ENCODE results near the gene NR2F2. TPM values are rescaled to one million over a fixed set of nuclear protein-coding genes. Genes with fewer than 3 reads are reported as not detected.

NR2F2 gene
- total and polyA plus RNA-seq, 9 donors: 11.3 to 71.4 (median 49.8) TPM

- peak; percentile 43 for DNase-seq
- Histone ChIP-seq H3K27ac (ENCODE audit: low read length) (no peak overlapping the region), H3K9me3 (replicated peaks; ENCODE audit: control insufficient read depth, low read depth, low read length) (no peaks in the 10 kb centered on the region), H3K27me3 (ENCODE audit: control insufficient read depth, insufficient read depth, low read length) (peaks cover 80% of the 10 kb centered on the region), H3K4me1 (ENCODE audit: control insufficient read depth, insufficient read depth, low read length) (peaks cover 27% of the 10 kb centered on the region), H3K36me3 (ENCODE audit: control insufficient read depth, insufficient read depth, low read length) (no peaks in the 10 kb centered on the region), H3K4me3 (ENCODE audit: low read length) (peak overlapping the region; percentile 52)
- under 1% methylated on average over 25 of the region's 37 CpGs for whole genome bisulfite sequencing (ENCODE audit: insufficient coverage)
Observed at GRCh38 chr15:96360581-96361308, 30.2 kb downstream of the NR2F2 start.

GRCh38 chr15:96361309-96362010 lies 31.0 kb downstream of the NR2F2 start:
- peaks cover 84% of the 10 kb centered on the region for H3K27me3 ChIP-seq (ENCODE audit: control insufficient read depth, insufficient read depth, low read length)
- H3K9me3 ChIP-seq (replicated peaks; ENCODE audit: control insufficient read depth, low read depth, low read length): no peaks in the 10 kb centered on the region
- peaks cover 26% of the 10 kb centered on the region for H3K4me1 ChIP-seq (ENCODE audit: control insufficient read depth, insufficient read depth, low read length)
- WGBS (ENCODE audit: insufficient coverage): 22% methylated on average over 22 of the region's 34 CpGs
- H3K4me3 ChIP-seq (ENCODE audit: low read length): peak overlapping the region; percentile 52
- peak; percentile 25 for DNase-seq
- H3K36me3 ChIP-seq (ENCODE audit: control insufficient read depth, insufficient read depth, low read length): no peaks in the 10 kb centered on the region
- no peak overlapping the region for H3K27ac ChIP-seq (ENCODE audit: low read length)

GRCh38 chr15:96362011-96362754 lies 31.7 kb downstream of the NR2F2 start:
- H3K36me3 ChIP-seq (ENCODE audit: control insufficient read depth, insufficient read depth, low read length): no peaks in the 10 kb centered on the region
- peaks cover 86% of the 10 kb centered on the region for H3K27me3 ChIP-seq (ENCODE audit: control insufficient read depth, insufficient read depth, low read length)
- peaks cover 24% of the 10 kb centered on the region for H3K4me1 ChIP-seq (ENCODE audit: control insufficient read depth, insufficient read depth, low read length)
- H3K9me3 ChIP-seq (replicated peaks; ENCODE audit: control insufficient read depth, low read depth, low read length): no peaks in the 10 kb centered on the region
- no peak for DNase-seq
- no peak overlapping the region for H3K4me3 ChIP-seq (ENCODE audit: low read length)
- H3K27ac ChIP-seq (ENCODE audit: low read length): no peak overlapping the region
- no CpG with 5 or more reads among the region's 21 CpGs for WGBS (ENCODE audit: insufficient coverage)

GRCh38 chr15:96362755-96363651 lies 32.5 kb downstream of the NR2F2 start:
- WGBS (ENCODE audit: insufficient coverage): 25% methylated on average over 26 of the region's 37 CpGs
- Histone ChIP-seq H3K4me1 (ENCODE audit: control insufficient read depth, insufficient read depth, low read length) (peaks cover 26% of the 10 kb centered on the region), H3K9me3 (replicated peaks; ENCODE audit: control insufficient read depth, low read depth, low read length) (no peaks in the 10 kb centered on the region), H3K4me3 (ENCODE audit: low read length) (no peak overlapping the region), H3K36me3 (ENCODE audit: control insufficient read depth, insufficient read depth, low read length) (no peaks in the 10 kb centered on the region), H3K27ac (ENCODE audit: low read length) (no peak overlapping the region), H3K27me3 (ENCODE audit: control insufficient read depth, insufficient read depth, low read length) (peaks cover 89% of the 10 kb centered on the region)
- DNase-seq: peak; percentile 6

- H3K4me1 ChIP-seq (ENCODE audit: control insufficient read depth, insufficient read depth, low read length): peaks cover 31% of the 10 kb centered on the region
- no peak overlapping the region for H3K27ac ChIP-seq (ENCODE audit: low read length)
- peaks cover 89% of the 10 kb centered on the region for H3K27me3 ChIP-seq (ENCODE audit: control insufficient read depth, insufficient read depth, low read length)
- H3K4me3 ChIP-seq (ENCODE audit: low read length): no peak overlapping the region
- WGBS (ENCODE audit: insufficient coverage): 0% methylated on average over 2 of the region's 9 CpGs
- H3K36me3 ChIP-seq (ENCODE audit: control insufficient read depth, insufficient read depth, low read length): no peaks in the 10 kb centered on the region
- no peak for DNase-seq
- no peaks in the 10 kb centered on the region for H3K9me3 ChIP-seq (replicated peaks; ENCODE audit: control insufficient read depth, low read depth, low read length)
Observed at GRCh38 chr15:96363707-96364106, 33.2 kb downstream of the NR2F2 start.

- Histone ChIP-seq H3K36me3 (ENCODE audit: control insufficient read depth, insufficient read depth, low read length) (no peaks in the 10 kb centered on the region), H3K27ac (ENCODE audit: low read length) (no peak overlapping the region), H3K4me1 (ENCODE audit: control insufficient read depth, insufficient read depth, low read length) (peaks cover 18% of the 10 kb centered on the region), H3K4me3 (ENCODE audit: low read length) (no peak overlapping the region), H3K27me3 (ENCODE audit: control insufficient read depth, insufficient read depth, low read length) (peaks cover 89% of the 10 kb centered on the region), H3K9me3 (replicated peaks; ENCODE audit: control insufficient read depth, low read depth, low read length) (no peaks in the 10 kb centered on the region)
- WGBS (ENCODE audit: insufficient coverage): 27% methylated on average over 32 of the region's 42 CpGs
- DNase-seq: no peak
Observed at GRCh38 chr15:96365781-96366525, 35.5 kb downstream of the NR2F2 start.

- DNase-seq: no peak
- peaks cover 13% of the 10 kb centered on the region for H3K4me1 ChIP-seq (ENCODE audit: control insufficient read depth, insufficient read depth, low read length)
- H3K27ac ChIP-seq (ENCODE audit: low read length): no peak overlapping the region
- WGBS (ENCODE audit: insufficient coverage): 18% methylated on average over 18 of the region's 22 CpGs
- no peaks in the 10 kb centered on the region for H3K36me3 ChIP-seq (ENCODE audit: control insufficient read depth, insufficient read depth, low read length)
- H3K9me3 ChIP-seq (replicated peaks; ENCODE audit: control insufficient read depth, low read depth, low read length): no peaks in the 10 kb centered on the region
- H3K4me3 ChIP-seq (ENCODE audit: low read length): no peak overlapping the region
- peaks cover 85% of the 10 kb centered on the region for H3K27me3 ChIP-seq (ENCODE audit: control insufficient read depth, insufficient read depth, low read length)
Observed at GRCh38 chr15:96366526-96366877, 36.0 kb downstream of the NR2F2 start.

GRCh38 chr15:96367311-96368200 lies 37.1 kb downstream of the NR2F2 start:
- Histone ChIP-seq H3K4me3 (ENCODE audit: low read length) (no peak overlapping the region), H3K36me3 (ENCODE audit: control insufficient read depth, insufficient read depth, low read length) (no peaks in the 10 kb centered on the region), H3K4me1 (ENCODE audit: control insufficient read depth, insufficient read depth, low read length) (peaks cover 13% of the 10 kb centered on the region), H3K27ac (ENCODE audit: low read length) (no peak overlapping the region), H3K27me3 (ENCODE audit: control insufficient read depth, insufficient read depth, low read length) (peaks cover 77% of the 10 kb centered on the region), H3K9me3 (replicated peaks; ENCODE audit: control insufficient read depth, low read depth, low read length) (no peaks in the 10 kb centered on the region)
- DNase-seq: no peak
- 6% methylated on average over 27 of the region's 31 CpGs for WGBS (ENCODE audit: insufficient coverage)

Measured in muscle of leg (tissue), 11 donors.